Upper lobe of left lung (tissue), 6 donors: ENCODE measurements around the gene CNTNAP2. TPM values are rescaled to one million over a fixed set of nuclear protein-coding genes. Genes with fewer than 3 reads are reported as not detected.

Source experiments
- ATAC-seq, 2 donors: fragments of 200-7000 bp; cut with Tn5 transposase; one replicate each; pipeline ENCODE4 v1.9.1; 2022; ENCODE audit warnings: mild to moderate bottlenecking in 2 of 2, moderate library complexity in 2 of 2; ENCODE audit not compliant: low FRiP score in 2 of 2
- DNase-seq, 2 donors: peaks; one replicate each; pipeline ENCODE4 v3.0.0-alpha.2; 2019 to 2020
- H3K27ac ChIP-seq, 4 donors: fragments of 200-600 bp; sonication (generic); one replicate each; pipeline ENCODE4 v1.5.1; 2016 to 2019
- H3K27me3 ChIP-seq, 4 donors: fragments of 200-600 bp; sonication (generic); one replicate each; pipeline ENCODE4 v1.5.1; 2017 to 2019
- H3K36me3 ChIP-seq, 4 donors: fragments of 200-600 bp; sonication (generic); one replicate each; pipeline ENCODE4 v1.5.1; 2016 to 2019
- H3K4me1 ChIP-seq, 4 donors: fragments of 200-600 bp; sonication (generic); one replicate each; pipeline ENCODE4 v1.5.1; 2018 to 2019
- H3K4me3 ChIP-seq, 4 donors: fragments of 200-600 bp; sonication (generic); one replicate each; pipeline ENCODE4 v1.5.1; 2017 to 2019; ENCODE audit warnings: mild to moderate bottlenecking in 2 of 4, moderate library complexity in 1 of 4
- H3K9me3 ChIP-seq, 4 donors: fragments of 200-600 bp; sonication (generic); one replicate each; pipeline ENCODE4 v1.5.1; 2018 to 2019
- CTCF ChIP-seq, 6 experiments: fragments of 450-650 bp in 4 of 6; fragments of 200-600 bp in 2 of 6; sonication (generic) in 2 of 6; IDR thresholded peaks; one replicate each; pipeline ENCODE4 v1.5.1; 2016 to 2019; ENCODE audit warnings: antibody characterized with exemption in 6 of 6
- EP300 ChIP-seq, 4 donors: sonication (generic); formaldehyde crosslinking; IDR thresholded peaks; one replicate each; pipeline ENCODE4 v1.5.1; 2017; ENCODE audit warnings: antibody characterized with exemption in 4 of 4, control low read depth in 2 of 4
- POLR2A ChIP-seq, 4 donors: fragments of 450-650 bp; IDR thresholded peaks; one replicate each; pipeline ENCODE4 v1.5.1; 2016 to 2017; ENCODE audit warnings: antibody characterized with exemption in 4 of 4, mild to moderate bottlenecking in 2 of 4
- POLR2AphosphoS5 ChIP-seq, 2 donors: sonication (generic); formaldehyde crosslinking; IDR thresholded peaks; one replicate each; pipeline ENCODE4 v1.5.1; 2017; ENCODE audit warnings: antibody characterized with exemption in 2 of 2
- WGBS, 2 donors: methylation state at CpG; one replicate each; pipeline ENCODE4 v1.1.5; 2017 to 2018; 5-methylcytosine and 5-hydroxymethylcytosine counted together
- total RNA-seq, 6 donors: library from RNA; depleted of rRNA in 4 of 6; stranded (reverse); fragments of >200 nt in 4 of 6; gene quantifications; one replicate each; pipeline versions ENCODE4 v1.1.0 to v1.2.1, GENCODE V29; 2016 to 2021
- donor health status: DM: no; HTN: no; CAD: no; lungs with moderate emphysema.
- donor health status: DM: no; HTN: yes; CAD: no; lungs with severe emphysema.

CNTNAP2 gene
- total RNA-seq, 6 donors from 2014 or later: 0.06 to 1.0 (median 0.37) TPM

GRCh38 chr7:146510088-146510680 is 393.6 kb downstream of the CNTNAP2 start:
- TF ChIP-seq CTCF (IDR thresholded peaks at IDR 0.05) (no peak), POLR2AphosphoS5 (IDR thresholded peaks at IDR 0.05) (no peak), EP300 (IDR thresholded peaks at IDR 0.05) (no peak), POLR2A (IDR thresholded peaks at IDR 0.05) (no peak)
- Histone ChIP-seq H3K4me1 (no peaks in the 10 kb centered on the region), H3K27me3 (no peaks in the 10 kb centered on the region), H3K27ac (no peak overlapping the region), H3K36me3 (no peaks in the 10 kb centered on the region), H3K4me3 (no peak overlapping the region), H3K9me3 (peaks cover 0 to 30% (median 0%) of the 10 kb centered on the region in 4 donors)
- no peak for ATAC-seq
- no peak for DNase-seq
- WGBS, 2 donors: 67 to 70% methylated on average over 1 of the region's 1 CpG

- no peaks in the 10 kb centered on the region for H3K36me3 ChIP-seq
- H3K9me3 ChIP-seq: peaks cover 0 to 24% (median 0%) of the 10 kb centered on the region in 4 donors
- H3K4me1 ChIP-seq: no peaks in the 10 kb centered on the region
- no peak for TF ChIP-seq POLR2AphosphoS5 (IDR thresholded peaks at IDR 0.05)
- TF ChIP-seq EP300 (IDR thresholded peaks at IDR 0.05): no peak
- TF ChIP-seq POLR2A (IDR thresholded peaks at IDR 0.05): no peak
- no peak for TF ChIP-seq CTCF (IDR thresholded peaks at IDR 0.05)
- no peak overlapping the region for H3K4me3 ChIP-seq
- ATAC-seq: no peak
- WGBS, 2 donors: 89 to 91% methylated on average over 1 of the region's 1 CpG
- no peak for DNase-seq
- no peaks in the 10 kb centered on the region for H3K27me3 ChIP-seq
- no peak overlapping the region for H3K27ac ChIP-seq
Observed at GRCh38 chr7:146514304-146514703, 397.7 kb downstream of the CNTNAP2 start.

GRCh38 chr7:146528581-146528980 is 412.0 kb downstream of the CNTNAP2 start:
- Histone ChIP-seq H3K27ac (no peak overlapping the region), H3K4me3 (no peak overlapping the region), H3K36me3 (no peaks in the 10 kb centered on the region), H3K27me3 (no peaks in the 10 kb centered on the region), H3K9me3 (no peaks in the 10 kb centered on the region), H3K4me1 (no peaks in the 10 kb centered on the region)
- 49 to 54% methylated on average over 2 of the region's 2 CpGs for WGBS, 2 donors
- TF ChIP-seq EP300 (IDR thresholded peaks at IDR 0.05): no peak
- TF ChIP-seq CTCF (IDR thresholded peaks at IDR 0.05): no peak
- TF ChIP-seq POLR2AphosphoS5 (IDR thresholded peaks at IDR 0.05): no peak
- TF ChIP-seq POLR2A (IDR thresholded peaks at IDR 0.05): no peak
- no peak for ATAC-seq
- DNase-seq: no peak

GRCh38 chr7:146539836-146540235 is 423.2 kb downstream of the CNTNAP2 start:
- H3K27ac ChIP-seq: no peak overlapping the region
- H3K36me3 ChIP-seq: no peaks in the 10 kb centered on the region
- no peaks in the 10 kb centered on the region for H3K9me3 ChIP-seq
- H3K27me3 ChIP-seq: no peaks in the 10 kb centered on the region
- H3K4me1 ChIP-seq: no peaks in the 10 kb centered on the region
- ATAC-seq: no peak
- DNase-seq: no peak
- 35 to 41% methylated on average over 1 of the region's 1 CpG for WGBS, 2 donors
- no peak overlapping the region for H3K4me3 ChIP-seq
- TF ChIP-seq CTCF (IDR thresholded peaks at IDR 0.05) (no peak), POLR2A (IDR thresholded peaks at IDR 0.05) (no peak), POLR2AphosphoS5 (IDR thresholded peaks at IDR 0.05) (no peak), EP300 (IDR thresholded peaks at IDR 0.05) (no peak)

GRCh38 chr7:146542101-146542500 is 425.5 kb downstream of the CNTNAP2 start:
- no peak for TF ChIP-seq EP300 (IDR thresholded peaks at IDR 0.05)
- no peak for TF ChIP-seq POLR2AphosphoS5 (IDR thresholded peaks at IDR 0.05)
- no peak for TF ChIP-seq POLR2A (IDR thresholded peaks at IDR 0.05)
- no peak for TF ChIP-seq CTCF (IDR thresholded peaks at IDR 0.05)
- Histone ChIP-seq H3K27me3 (no peaks in the 10 kb centered on the region), H3K9me3 (no peaks in the 10 kb centered on the region), H3K4me3 (no peak overlapping the region), H3K27ac (no peak overlapping the region), H3K4me1 (no peaks in the 10 kb centered on the region), H3K36me3 (no peaks in the 10 kb centered on the region)
- ATAC-seq (no peak), DNase-seq (no peak)
- 33 to 42% methylated on average over 2 of the region's 2 CpGs for WGBS, 2 donors
